Pons (tissue), 1 donor: Measurements from ENCODE around the gene NT5DC3.
A peak's percentile ranks its signal among the peaks of the same experiment; 100 is the strongest.

Experiments used
- DNase-seq: peaks from one replicate; pipeline ENCODE4 v3.0.0-alpha.2; 2016; ENCODE audit warnings: low spot score

The NT5DC3 gene

GRCh38 chr12:103840876-103841689, at the start of gene NT5DC3:
NT5DC3 (minus strand) TSS chr12:103841234; CDS start chr12:103841156, 78 bp downstream.
- peak; percentile 74 for DNase-seq

DNA sequence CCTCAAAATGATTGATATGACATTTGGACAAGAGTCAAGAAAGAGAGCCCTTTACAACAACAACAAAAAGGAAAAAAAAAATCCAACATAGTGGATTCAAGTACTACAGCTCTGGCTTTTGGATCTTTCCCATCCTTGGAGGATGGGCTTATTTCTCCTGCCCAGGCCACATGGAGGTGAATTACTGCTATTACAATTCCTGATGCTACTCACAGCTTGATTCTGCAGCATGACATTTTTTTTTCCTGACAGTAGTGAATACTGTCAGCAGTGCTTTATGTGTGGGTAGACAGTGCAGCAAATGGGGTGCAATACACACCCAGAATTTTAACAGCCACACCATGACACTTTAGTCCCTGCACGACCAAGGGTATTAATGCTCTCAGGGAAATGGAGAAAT, 46.7 kb upstream of the NT5DC3 start:
- no peak for DNase-seq

GRCh38 chr12:103886195-103886797, 45.3 kb upstream of the NT5DC3 start:
- no peak for DNase-seq

DNA sequence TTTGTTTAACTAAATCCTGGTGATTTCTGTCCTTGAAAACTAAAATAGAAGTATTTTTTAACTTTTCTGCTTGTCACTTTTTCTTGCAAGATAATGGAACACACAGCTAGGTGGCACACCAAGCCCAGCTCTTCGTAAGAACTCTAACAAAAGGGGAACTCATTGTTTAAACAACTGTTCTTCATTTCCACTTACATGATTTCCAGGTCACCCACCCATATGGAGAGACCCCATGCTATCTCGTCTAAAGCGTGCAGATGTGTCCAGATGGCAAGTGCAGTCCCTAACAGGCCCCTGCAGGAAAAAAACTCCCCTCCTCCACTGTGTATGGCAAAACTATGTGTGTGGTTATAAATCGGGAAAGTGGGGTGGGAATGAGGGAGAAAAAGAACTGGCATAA, 43.3 kb upstream of the NT5DC3 start:
- peak; percentile 28 for DNase-seq

DNA sequence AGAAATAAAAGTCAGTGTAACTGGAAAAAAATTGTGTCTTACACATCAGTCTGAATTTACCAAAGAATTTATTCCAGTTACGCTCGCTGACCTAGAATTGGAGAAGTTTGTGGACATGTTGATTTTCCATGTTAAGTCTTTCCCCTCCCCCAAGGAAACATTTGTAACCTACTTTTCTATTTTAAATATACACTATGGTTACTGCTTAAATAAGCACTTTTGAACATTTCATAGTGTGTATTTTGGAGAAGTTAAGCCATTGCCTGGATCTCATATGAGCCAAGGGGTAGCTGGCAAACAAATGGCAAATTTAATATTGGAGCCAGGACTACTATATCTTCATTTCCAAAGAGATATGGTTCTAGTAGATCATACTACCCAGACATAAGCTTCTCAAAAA, 42.9 kb upstream of the NT5DC3 start:
- DNase-seq: no peak

DNA sequence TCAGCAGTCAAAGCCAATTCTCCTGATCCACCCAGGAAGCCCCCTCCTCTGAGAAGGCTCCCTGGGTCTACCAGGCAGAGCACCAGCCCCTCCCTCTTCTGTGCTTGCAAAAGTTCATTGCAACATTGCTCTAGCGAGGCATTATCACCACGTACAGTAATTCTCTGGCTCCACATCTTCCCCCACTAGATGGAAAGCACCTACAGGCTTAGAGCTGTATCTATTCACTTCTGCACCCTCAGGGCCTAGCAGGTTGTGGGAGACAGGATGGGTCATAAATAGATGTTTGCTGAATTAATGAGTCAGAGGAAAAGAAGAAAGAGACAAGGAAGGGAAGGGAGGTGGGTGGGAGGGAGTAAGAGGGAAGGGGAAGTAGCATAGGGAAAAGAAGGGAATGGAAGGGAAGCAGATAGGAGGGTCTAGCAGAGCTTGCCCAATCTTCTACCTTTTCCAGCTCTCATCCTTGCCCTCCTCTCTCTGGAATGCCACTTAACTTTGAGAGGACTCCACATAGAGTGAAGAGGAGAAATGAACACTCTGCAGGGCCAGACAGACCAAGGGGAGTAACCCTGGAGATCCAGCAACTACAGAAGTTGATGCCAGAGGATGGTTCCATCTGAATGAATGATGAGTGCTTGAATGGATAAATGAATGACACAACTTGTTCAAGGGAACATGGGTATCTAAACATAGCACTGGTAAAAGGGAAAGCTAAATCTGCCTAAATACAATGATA, 42.0 kb upstream of the NT5DC3 start:
- DNase-seq: no peak

GRCh38 chr12:103881261-103881660, 40.2 kb upstream of the NT5DC3 start:
- no peak for DNase-seq

DNA sequence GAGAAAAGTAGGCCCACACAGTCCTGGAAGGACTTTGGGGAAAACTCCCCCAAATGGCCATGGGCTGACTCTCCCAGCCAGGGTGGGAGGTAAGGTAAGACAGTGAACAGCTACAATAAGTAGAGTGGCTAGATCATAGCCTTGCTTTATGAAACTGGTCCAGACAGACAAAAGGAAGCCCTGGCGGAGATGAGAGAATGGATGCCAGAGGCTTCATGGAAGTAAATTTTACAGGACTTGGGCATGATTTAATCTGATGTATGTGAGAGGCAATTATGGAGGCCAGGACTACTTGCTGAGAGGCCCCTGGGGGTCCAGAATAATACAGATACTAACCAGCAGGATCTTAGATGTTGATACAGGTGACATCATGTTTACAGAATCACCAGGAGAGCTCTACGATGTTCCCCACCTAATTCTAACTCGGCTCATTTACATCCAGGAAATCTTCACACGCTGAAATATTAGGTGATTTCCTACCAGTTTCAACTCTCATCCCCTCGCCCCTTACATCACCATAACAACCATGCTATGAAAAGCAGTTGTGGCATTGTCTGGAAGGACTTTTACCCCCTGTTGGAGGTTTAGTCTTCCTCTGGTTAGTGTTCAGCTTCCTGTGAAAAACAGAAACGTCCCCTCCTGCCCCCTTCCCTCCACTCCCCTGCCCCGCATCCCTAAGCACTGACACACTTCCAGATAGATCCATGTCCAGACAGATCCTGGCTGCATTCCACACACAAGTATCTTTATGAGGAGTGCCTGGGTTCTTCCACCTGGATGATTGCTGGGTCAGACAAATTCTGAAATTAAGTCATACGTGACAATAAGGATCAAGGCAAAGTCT, 39.5 kb upstream of the NT5DC3 start:
- DNase-seq: no peak

GRCh38 chr12:103879878-103880277, 38.8 kb upstream of the NT5DC3 start:
- no peak for DNase-seq

DNA sequence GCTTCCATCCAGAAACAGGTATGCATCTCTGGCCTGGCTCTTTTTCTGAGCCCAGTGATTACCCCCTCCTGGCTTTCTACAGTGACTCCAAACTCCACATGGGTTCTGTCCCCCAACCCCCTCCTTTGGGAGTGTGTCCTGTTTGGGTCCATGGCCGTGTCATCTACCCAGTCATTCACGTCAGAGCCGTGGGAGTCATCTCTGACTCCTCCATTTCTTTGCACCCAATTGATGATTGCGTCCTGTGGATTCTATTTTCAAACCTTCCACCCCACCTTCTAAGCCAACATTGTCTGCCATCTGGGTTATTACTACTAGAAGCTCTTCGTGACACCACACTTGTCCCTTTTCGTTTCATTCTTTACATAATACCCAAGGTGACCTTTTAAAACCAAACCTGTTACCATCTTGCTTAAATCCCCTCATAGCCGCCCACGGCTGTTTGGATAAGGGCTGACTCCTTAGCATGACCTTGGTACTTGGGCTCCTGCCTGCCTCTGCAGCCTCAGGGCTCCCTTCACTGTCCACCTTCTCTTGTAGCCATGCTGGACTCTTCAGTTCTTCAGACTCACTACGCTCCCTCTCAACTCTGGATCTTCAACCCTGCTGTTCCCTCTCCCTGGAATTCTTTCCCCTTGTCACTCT, 38.1 kb upstream of the NT5DC3 start:
- DNase-seq: no peak

DNA sequence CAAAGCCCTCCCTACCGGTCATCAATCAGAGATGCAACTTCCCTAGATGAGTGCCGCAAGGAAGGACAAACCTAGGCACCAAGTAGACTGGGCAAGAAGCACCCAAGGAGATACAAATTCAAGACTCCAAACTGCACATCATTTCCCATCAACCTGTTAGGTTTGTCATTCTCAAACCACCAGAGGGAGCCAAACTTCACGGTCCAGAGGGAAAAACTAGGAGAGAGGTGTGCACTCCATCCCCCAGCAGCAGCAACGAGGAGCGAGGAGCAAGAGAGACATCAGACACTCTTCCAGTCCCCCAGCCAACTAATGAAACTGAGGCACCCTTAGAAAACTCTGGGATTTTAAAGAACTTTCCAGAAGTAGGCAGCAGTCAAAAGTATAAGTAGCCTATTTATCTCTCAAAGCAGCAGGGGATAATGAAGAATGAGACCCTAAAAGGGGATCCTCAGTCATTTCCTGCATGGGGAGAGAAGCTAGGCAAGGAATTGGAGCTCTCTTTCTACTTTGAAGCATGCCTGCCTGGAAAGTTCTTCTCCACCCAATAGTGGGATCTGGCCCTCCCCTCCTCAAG, 37.0 kb upstream of the NT5DC3 start:
- peak; percentile 68 for DNase-seq

DNA sequence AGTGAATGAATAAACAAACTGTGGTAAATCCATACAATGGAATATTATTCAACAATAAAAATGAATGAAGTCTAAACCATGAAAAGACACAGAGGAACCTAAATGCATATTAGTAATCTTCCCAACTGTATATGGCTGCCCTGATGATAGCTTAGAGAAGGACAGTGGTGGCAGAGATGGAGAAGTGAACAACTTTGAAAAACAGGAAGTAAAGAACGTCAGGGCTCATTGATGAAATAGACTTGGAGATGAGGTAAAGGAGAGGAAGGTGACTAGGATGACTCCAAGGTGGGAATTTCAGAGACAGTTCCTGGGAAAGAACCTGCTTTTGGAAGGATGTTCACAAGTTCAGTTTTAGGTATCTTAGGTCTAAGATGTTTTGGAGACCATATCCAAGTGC, 36.3 kb upstream of the NT5DC3 start:
- no peak for DNase-seq

DNA sequence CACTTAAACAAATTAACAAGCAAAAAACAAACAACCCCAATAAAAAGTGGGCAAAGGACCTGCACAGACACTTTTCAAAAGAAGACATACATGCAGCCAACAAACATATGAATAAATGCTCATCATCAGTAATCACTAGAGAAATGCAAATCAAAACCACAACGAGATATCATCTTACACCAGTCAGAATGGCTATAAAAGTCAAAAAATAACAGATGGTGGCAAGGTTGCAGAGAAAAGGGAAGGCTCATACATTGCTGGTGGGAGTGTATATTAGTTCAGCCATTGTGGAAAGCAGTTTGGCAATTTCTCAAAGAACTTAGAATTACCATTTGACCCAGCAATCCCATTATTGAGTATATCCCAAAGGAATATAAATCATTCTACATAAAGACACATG, 34.6 kb upstream of the NT5DC3 start:
- DNase-seq: no peak

GRCh38 chr12:103868215-103868614, 27.2 kb upstream of the NT5DC3 start:
- no peak for DNase-seq

GRCh38 chr12:103865151-103865730, 24.2 kb upstream of the NT5DC3 start:
- DNase-seq: no peak

DNA sequence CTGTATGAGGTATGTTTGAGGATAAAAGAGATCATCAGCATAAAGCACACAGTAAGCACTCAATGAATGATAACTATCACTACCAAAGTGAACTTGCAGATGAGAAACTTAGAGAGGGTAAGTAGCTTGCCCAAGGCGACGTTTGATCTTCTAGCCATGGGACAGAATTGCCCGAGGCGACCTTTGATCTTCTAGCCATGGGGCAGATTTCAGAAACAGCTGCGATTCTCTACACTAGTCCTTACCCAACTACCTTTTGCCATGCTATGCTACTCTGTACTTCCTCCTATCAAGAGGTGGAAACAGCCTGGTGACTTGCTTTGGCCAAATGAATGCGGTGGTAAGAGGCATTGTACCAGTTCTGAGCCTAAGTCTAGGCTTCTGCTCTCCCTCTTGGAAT, 23.7 kb upstream of the NT5DC3 start:
- no peak for DNase-seq

- no peak for DNase-seq
Measured at GRCh38 chr12:103858953-103859601, 18.0 kb upstream of the NT5DC3 start.

DNA sequence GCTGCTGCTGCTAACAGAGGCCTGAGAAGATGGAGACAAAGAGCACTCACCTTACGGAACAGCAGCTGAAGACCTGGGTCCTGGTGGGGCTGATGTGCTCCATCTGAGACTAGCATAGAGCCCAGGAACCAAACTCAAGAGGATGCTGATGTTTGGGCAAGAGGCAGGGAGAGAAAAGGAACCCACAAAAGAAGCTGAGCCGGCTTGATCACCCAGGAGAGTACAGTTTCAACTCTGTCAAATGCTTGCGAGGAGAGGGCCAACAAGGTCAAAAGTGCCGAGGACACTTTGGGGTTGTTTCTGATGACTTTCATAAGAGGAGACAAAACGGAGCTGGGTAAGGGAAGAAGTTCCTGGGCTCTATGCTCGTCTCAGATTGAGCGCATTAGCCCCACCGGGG, 17.3 kb upstream of the NT5DC3 start:
- no peak for DNase-seq

GRCh38 chr12:103857164-103857563, 16.1 kb upstream of the NT5DC3 start:
- DNase-seq: no peak

DNA sequence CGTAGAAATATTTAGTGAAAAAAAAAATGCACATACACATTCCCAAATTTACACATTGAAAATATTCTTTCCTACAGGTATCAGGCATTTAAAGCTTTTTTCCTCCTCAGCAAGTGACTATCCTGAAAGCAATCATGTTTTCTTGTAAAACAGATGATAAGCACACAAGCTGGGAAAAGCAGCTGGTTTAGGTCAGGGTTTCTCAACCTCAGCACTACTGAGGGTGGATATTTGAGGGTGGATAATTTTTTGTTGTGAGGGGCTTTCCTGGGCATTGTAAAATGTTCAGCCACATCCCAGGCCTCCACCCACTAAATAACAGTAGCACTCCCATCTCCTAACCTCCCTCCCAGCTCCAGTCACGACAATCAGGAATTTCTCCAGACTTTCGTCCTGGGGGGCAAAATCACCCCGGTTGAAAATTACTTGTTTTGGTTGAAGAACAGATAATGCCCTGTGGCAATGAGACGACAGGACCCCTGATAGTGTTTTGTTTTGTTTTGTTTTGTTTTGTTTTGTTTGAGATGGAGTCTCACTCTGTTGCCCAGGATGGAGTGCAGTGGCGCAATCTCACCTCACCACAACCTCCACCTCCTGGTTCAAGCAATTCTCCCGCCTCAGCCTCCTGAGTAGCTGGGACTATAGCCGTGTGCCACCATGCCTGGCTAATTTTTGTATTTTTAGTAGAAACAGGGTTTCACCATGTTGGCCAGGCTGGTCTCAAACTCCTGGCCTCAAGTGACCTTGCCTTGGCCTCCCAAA, 15.0 kb upstream of the NT5DC3 start:
- no peak for DNase-seq
